GM12873 (cell line): ENCODE data around the gene PRR7.

Source experiments
- TF ChIP-seq, protein P1 (sequence below): IDR thresholded peaks from 2 replicates; pipeline ENCODE4 v1.5.1; 2012; ENCODE audit warnings: low read depth, mild to moderate bottlenecking, moderate library complexity, low read length, control low read depth; ENCODE audit not compliant: insufficient read depth; ENCODE audit errors: missing control alignments

PRR7 gene

DNA sequence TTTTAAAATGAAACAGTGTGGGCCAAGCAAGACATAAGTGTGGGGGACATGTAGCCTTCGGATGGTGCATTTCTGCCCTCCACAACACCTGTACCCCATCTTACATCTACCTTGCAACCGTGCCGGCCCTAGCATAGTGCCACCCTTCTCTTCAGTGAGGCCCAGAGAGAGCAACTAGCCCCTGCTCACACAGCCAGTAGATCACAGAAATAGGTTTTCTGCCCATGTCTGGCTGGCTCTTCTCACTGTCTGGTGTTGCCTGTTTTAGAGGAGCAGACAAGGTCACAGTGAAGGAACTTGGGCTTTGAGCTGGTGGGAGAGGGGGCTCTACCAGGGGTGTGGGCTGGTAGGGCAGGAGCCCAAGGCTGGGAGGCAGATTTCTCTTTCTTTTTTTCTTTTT is 39.6 kb downstream of the PRR7 start:
- TF ChIP-seq, protein P1, sequence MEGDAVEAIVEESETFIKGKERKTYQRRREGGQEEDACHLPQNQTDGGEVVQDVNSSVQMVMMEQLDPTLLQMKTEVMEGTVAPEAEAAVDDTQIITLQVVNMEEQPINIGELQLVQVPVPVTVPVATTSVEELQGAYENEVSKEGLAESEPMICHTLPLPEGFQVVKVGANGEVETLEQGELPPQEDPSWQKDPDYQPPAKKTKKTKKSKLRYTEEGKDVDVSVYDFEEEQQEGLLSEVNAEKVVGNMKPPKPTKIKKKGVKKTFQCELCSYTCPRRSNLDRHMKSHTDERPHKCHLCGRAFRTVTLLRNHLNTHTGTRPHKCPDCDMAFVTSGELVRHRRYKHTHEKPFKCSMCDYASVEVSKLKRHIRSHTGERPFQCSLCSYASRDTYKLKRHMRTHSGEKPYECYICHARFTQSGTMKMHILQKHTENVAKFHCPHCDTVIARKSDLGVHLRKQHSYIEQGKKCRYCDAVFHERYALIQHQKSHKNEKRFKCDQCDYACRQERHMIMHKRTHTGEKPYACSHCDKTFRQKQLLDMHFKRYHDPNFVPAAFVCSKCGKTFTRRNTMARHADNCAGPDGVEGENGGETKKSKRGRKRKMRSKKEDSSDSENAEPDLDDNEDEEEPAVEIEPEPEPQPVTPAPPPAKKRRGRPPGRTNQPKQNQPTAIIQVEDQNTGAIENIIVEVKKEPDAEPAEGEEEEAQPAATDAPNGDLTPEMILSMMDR, result no peak

DNA sequence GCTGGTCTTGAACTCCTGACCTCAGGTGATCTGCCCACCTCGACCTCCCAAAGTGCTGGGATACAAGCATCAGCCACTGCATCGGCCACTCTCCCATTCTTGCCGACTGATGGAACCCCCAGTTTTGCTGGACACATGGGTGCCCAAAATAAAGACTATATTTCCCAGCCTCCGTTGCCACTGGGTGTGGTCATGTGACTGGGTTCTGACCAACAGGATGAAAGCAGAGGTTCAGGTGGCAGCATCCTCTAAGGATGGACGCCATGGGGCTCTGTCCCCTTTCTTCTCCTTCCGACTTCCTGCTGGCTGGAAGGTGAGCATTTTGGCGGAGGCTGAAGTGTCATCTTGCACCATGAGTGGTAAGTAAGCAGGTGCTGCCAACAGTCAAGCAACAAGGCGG is 40.5 kb downstream of the PRR7 start:
- TF ChIP-seq, protein P1, result no peak

DNA sequence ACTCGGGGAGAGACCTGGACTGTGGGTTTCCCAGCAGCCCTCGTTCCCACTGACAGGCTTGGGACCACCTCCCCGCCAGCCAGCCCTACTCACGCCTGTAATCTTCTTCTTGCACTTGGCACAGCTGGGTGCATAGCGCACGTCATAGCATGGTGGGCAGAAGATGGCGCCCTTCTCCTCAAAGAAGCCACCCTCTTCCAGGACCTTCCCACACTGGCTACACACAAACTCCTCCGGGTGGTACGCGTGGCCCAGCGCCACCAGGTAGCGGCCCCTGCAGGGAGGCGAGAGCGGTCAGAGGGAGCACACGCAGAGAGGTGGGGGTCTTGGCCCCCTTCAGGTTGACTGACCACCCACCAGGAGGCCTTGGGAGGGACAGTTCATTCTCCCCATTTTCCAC is 41.4 kb downstream of the PRR7 start:
- TF ChIP-seq, protein P1, result peak; percentile 31

DNA sequence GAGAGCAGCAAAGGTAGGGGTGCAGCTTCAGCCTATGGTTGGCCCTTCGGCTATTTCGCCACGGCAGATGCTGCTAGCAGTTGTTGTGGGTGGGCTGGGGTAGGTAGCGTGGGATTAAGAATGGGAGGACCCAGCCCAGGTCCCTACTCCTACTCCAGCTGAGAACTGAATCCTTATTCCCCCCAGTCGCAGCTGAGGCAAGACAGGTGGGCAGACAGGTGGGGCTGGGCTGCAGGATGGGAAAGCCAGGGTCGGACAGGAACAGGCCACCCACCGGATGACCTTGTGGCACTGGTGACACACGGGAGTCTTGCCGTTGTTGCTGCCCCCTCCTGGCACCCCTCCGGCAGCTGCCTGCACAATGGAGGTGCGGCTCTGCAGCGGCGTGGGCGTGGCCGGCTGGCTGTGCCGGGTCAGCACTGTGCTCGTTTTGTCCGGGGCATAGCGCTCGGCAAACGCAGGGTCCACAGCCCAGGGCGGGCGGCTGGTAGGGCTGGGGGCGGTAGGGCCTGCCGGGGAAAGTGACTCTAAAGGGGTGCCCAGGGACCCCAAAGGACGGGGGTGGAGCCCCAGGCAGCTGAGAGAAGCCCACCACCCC is 42.6 kb downstream of the PRR7 start:
- TF ChIP-seq, protein P1, result no peak

DNA sequence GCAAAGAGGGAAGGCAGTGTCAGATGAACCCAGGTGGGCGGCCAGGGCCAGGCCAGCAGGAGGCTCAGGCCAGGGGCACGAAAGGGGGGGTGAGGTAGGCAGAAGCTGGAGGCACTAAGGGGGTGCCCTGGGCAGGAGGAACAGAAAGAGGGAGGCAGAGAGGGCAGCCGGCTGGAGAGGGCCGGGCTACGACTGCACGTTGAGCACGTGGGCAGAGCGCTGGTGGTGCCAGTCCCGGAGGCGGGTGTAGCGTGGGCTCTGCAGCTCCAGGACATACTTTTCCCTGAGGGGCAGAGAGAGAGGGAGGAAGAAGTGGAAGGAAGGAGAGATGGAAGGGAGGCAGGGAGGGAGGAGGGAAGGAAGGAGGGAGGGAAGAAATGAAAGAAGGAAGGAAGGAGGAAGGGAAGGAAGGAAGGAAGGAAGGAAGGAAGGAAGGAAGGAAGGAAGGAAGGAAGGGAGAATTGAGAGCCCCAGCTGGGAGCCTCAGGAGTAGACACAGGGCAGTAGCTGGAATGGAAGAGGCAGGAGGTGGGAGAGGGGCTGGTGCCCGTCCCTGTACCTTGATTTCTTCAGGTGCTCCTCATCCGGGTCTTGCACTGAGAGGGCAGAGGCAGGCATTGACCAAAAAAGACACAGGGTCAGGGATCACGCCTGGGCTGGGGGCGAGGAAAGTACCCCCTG is 43.8 kb downstream of the PRR7 start:
- TF ChIP-seq, protein P1, result no peak

DNA sequence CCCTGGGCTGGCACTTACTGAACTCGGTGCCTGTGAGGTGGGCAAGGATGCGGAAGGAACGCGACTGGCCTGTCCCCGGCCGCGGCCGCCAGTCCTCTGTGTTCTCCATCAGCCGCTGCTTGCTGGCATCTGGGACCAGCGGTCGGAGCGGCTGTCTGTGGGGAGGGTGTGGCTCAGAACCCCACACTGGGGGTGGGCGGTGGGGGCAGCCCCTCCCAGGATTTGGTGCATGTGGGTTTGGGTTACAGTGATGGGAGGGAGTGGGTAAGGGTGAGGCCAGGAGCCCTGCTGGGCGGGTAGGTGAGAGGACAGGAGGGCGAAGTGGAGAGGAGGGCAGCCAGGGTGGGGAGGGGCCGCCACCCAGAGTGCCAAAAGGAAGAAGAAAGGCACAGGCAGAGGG is 44.4 kb downstream of the PRR7 start:
- TF ChIP-seq, protein P1, result no peak

DNA sequence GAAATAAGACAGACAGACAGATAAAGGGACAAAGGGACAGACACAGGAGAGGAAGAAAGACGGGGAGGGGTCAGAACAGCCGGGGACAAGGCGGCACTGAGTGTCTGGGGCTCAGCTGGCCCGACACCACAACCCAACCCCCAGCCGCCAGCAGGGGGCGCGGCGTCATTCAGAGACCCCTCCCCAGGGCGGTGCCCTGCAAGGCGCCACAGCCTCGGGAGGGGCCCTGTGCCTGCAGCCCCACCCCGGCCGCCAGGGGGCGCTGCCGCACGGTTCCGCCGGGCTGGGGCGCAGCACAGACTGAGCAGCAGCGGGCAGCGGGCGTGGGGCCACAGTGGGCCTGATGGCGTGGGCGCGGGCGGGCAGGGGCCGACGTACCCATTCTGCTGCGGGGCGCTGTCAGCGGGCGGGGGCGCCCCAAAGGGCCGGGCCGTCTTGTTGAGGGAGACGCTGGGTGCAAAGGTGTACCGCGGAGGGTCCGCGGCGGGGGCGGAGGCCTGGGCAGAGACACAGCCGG is 44.9 kb downstream of the PRR7 start:
- TF ChIP-seq, protein P1, result peak; percentile 60
